NCI-H2196 treated with DMSO at 0.1 percent for 48 hours (cell line): Measurements from ENCODE around the gene CREB3L1.

Source experiments
- DNase-seq: peaks from one replicate; lab custom pipeline; 2025; ENCODE audit not compliant: unreplicated experiment; lab: John Stamatoyannopoulos, UW

Gene CREB3L1

GRCh38 chr11:46363031-46363407 lies 85.6 kb downstream of the CREB3L1 start:
- DNase-seq: peak; percentile 85

DNA sequence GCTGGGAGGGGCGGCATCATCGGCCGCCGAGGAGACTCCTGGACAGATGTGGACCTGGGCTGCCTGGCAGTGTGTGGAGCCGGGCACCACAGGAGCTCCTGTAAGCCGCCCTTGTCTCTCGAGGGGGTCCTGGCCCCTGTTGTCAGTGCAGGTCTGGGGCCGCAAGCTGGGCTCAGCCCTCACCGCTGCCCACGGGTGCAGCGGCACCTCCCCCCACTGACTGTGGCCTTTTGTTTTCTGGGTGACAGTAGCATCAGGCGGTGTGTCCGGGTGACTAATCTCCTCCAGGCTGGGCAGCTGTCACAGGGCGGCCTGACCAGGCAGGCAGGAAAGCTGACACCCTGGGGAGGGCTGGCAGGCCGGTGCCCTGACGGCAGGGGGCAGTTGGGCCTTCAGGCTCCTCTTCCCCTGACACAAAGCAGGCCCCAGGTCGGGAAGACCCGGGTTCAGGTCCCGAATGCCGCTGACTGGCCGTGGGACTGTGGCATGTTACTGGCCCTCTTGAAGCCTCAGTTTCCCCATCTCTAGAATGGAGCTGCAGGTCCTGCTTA lies 86.1 kb downstream of the CREB3L1 start:
- peak; percentile 57 for DNase-seq

DNA sequence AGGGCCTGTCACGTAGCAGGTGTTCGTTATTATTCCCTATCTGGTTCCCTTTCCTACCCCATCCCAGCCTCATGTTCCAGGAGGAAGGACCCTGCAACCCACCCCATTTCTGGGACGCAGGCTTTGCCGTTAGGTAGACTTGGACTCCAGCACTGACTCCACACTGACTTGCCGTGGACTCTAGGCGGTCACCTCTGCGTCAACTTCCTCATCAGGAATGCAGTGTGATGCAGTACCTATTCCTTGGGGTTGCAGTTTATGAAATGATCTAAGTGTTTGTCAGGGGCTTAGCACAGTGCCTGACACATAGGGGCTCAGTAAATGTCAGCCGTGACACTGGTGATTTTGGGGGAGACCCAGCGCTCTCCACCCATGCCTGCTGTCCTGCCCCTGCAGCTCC lies 86.6 kb downstream of the CREB3L1 start:
- no peak for DNase-seq

DNA sequence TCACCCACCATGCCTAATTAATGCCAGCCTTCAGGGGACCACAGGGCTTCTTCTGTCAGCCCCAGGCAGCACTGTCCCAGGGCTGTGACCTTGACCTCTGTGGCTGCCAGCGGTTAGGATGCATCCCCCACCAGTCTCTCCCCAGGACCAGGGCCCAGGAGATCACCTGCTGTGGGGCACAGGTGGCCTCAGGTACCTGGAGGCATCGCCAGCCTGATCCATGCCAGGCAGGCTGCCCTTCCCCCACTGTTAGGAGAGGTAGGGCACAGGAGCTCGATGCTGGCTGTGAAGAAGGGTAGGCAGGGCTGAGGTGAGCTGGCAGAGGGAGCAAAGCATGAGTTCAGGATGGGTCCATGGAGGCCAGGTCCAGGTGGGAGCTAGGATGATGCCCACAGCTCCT lies 87.3 kb downstream of the CREB3L1 start:
- DNase-seq: no peak

- no peak for DNase-seq
Measured at GRCh38 chr11:46366260-46366659, 88.8 kb downstream of the CREB3L1 start.

DNA sequence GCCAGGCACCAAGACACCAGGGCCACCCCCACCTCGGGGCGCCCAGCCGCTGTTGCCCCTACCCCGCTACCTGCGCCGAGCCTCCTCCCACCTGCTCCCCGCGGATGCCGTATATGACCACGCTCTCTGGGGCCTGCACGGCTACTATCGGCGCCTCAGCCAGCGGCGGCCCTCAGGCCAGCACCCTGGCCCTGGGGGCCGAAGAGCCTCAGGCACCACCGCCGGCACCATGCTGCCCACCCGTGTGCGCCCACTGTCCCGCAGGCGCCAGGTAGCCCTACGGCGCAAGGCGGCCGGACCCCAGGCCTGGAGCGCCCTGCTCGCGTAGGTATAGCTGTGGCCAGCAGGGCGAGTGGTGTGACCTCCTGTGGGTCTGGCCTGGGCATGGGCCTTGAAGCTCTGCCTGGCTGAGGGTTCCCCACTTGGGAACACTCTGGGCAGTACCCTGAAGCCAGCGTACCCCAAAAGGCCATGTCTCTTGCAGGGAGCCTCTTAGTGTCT lies 89.2 kb downstream of the CREB3L1 start:
- DNase-seq: no peak

DNA sequence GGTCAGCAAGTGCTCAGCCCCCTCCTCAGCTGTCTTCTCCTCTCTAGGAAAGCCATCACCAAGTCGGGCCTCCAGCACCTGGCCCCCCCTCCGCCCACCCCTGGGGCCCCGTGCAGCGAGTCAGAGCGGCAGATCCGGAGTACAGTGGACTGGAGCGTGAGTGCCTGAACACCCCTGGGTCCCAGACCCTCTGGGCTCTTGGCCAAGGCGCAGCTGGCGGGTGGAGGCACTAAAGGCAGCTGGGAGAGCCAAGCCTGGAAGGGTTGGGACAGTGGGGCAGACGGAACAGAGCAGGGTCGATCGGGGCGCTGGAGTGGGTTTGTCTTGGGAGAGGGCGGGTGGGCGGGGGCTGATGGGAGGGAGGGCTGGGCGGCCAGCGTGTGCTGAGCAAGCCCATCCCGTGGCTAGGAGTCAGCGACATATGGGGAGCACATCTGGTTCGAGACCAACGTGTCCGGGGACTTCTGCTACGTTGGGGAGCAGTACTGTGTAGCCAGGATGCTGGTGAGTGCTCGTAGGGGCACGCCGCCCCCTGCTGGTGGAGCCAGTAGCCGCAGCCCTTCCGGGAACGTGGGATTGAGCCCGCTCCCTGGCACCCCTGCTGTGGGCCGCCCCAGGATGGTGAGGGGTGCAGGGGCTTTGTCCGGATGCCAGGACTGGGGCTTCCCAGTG lies 89.9 kb downstream of the CREB3L1 start:
- no peak for DNase-seq

DNA sequence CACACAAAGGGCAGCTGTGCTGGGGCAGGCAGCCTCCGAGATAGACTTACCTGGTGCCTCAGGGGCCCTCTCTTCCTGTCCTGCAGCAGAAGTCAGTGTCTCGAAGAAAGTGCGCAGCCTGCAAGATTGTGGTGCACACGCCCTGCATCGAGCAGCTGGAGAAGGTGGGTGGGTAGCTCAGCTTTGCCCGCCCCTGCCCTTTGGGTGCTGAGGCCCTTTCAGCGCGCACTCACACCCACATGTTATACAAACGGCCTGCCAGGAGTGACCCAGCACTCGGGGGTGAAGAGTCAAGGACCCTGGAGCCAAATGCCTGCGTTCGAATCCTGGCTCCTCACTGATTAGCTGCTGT lies 90.4 kb downstream of the CREB3L1 start:
- no peak for DNase-seq

GRCh38 chr11:46369458-46370152 lies 92.1 kb downstream of the CREB3L1 start:
- peak; percentile 46 for DNase-seq

DNA sequence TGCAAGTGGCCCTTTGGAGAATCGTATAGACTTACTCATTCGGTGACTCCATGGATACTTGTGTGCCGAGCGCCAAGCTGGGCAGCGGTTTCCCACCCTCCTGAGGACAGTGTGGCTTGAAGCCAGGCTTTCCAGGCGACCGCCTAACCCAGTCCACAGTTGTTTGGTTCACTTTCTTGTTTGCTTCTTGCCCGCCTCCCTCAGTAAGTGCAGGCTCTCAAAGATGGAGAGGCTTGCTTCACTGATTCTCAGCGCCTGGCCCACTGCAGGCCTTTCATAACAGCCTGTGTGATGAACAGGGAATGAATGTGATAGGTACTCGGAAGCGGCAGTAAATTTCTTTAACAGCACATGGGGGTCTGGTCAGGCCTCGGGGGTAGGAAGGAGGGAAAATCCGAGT lies 92.8 kb downstream of the CREB3L1 start:
- no peak for DNase-seq
